GM19467 (cell line): ENCODE data around the gene PBLD.
"Not testable (repeated sequence)": the region's sequence is repeated elsewhere in the genome, so short reads cannot be mapped to it uniquely, and the experiment has no call there.

Experiments
- ATAC-seq: cut with Tn5 transposase; IDR thresholded peaks from one replicate; pipeline ENCODE4 v1.9.1; 2021; ENCODE audit warnings: mild to moderate bottlenecking, moderate library complexity; ENCODE audit not compliant: unreplicated experiment

The PBLD gene

DNA sequence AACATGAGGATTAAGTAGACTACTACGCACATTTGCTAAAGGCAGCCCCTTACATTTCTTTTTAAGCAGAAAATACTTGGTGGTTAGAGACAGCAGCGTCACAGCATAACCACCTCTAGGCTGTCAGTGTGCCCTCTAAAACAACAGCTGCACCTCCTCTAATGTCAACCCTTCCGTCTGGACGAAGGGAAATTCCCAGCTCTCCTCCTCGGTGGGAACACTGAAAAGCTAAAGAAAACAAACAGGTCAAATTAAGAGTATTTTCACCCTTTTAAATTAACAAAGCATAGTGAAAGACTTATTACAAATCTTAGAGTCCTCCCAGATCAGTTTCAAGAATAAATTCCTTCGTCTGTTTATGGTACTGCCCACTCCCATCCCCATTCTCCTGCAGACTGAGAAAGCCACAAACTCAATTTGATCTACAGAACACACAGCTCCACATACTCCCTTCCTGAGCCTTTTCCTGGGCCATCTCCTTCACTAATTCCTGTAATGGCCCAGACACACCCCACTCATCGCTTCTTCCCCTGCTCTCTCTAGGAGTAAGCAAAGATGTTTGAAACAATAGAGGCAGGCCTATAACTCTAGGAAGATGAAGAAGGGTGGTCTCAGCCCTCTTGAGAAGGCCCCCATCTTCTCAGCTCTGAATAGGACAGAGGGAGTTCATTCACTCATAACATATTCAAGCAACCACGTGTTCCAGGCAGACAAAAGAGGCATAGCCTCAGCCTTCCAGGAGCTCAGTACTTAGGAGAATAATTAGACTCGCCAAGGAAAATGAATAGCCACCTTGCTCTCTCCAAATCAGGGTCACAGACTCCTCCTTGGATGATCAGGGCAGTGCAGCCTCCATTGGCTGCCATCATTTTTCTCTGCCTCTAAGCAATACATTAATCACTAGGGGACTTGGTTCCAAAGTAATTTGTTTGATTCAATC is 48.4 kb downstream of the PBLD start:
- no peak for ATAC-seq

DNA sequence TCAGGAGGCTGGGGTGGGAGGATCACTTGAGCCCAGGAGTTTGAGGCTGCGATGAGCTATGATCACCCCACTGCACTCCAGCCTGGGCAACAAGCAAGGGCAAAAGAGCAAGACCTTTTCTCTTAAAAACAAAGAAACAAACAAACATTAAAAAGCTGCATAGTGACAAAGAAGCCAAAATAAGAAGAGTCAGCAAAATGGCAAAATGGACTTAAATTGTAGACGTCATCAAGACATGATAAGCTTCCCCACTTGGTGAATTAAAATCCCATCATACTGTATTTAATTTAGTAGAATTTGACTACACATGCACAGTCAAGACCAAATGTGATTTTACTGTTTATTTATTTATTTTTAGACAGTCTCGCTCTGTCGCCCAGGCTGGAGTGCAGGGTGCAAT is 52.0 kb downstream of the PBLD start:
- ATAC-seq, result no peak

DNA sequence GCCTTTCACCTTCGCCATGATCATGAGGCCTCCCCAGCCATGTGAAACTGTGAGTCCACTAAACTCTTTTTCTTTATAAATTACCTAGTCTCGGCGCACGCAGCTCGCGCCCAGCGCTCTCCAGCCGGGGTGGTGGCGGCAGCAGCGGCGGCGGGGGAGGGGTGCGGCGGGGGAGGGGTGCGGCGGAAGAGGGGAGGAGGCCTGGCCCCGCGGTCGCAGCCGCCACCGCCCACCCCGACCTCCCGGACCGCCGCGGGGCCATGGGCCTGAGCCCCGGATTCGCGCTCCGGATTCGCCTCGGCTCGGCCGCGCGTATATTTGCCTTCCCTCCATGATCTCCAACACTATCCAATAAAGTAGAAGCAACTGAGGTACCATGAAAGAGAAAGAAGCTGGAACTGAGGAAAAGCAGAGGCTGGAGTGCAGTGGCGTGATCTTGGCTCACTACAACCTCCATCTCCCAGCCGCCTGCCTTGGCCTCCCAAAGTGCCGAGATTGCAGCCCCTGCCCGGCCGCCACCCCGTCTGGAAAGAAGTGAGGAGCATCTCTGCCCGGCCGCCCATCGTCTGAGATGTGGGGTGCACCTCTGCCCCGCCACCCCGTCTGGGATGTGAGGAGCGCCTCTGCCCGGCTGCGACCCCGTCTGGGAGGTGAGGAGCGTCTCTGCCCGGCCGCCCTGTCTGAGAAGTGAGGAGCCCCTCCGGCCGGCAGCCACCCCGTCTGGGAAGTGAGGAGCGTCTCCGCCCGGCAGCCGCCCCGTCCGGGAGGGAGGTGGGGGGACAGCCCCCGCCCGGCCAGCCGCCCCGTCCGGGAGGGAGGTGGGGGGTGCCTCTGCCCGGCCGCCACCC is 53.6 kb downstream of the PBLD start:
- not testable (repeated sequence) for ATAC-seq

DNA sequence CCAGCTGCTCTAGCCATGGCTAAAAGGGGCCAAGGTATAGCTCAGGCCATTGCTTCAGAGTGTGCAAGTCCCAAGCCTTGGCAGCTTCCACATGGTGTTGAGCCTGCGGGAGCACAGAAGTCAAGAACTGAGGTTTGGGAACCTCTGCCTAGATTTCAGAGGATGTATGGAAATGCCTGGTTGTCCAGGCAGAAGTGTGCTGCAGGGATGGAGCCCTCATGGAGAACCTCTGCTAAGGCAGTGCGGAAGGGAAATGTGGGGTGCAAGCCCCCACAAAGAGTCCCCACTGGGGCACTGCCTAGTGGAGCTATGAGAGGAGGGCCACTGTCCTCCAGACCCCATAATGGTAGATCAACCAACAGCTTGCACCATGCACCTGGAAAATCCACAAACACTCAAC is 54.9 kb downstream of the PBLD start:
- not testable (repeated sequence) for ATAC-seq

GRCh38 chr10:68276224-68276623 is 56.5 kb downstream of the PBLD start:
- ATAC-seq, result no peak

DNA sequence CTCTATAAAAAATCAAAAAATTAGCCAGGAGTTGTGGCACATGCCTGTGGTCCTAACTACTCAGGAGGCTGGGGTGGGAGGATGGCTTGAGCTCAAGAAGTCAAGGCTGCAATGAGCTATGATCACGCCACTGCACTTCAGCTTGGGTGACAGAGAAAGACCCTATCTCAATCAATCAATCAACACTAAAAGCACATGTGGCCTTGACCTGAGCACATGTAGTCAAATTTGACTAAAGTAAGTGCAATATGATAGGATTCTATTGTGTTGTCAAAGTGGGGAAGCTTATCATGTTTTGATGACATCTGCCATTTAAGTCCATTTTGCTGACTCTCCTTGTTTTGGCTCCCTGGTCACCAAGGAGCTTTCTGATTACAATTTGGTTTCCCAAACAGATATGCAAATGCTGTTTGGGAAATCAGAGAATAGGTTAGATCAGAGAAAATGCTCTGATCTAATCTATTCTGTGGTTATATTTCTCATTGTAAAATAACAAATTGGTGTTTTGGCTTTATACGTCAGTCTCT is 57.1 kb downstream of the PBLD start:
- no peak for ATAC-seq

DNA sequence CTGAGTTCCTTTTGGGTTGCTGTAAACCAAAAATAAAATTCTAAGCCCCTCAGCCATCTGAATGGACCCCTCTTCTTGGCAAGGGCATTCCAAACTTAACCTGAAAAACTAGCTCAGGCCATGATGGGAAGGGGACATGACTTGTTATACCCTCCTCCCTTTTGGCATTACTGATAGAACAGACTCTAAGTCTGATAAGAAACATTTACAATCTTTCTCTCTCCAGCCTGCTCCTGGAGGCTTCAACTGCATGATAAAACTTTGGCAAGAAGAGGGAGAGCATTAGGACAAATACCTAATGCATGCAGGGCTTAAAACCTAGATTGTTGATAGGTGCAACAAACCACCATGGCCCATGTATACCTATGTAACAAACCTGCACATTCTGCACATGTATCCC is 59.9 kb downstream of the PBLD start:
- no peak for ATAC-seq

DNA sequence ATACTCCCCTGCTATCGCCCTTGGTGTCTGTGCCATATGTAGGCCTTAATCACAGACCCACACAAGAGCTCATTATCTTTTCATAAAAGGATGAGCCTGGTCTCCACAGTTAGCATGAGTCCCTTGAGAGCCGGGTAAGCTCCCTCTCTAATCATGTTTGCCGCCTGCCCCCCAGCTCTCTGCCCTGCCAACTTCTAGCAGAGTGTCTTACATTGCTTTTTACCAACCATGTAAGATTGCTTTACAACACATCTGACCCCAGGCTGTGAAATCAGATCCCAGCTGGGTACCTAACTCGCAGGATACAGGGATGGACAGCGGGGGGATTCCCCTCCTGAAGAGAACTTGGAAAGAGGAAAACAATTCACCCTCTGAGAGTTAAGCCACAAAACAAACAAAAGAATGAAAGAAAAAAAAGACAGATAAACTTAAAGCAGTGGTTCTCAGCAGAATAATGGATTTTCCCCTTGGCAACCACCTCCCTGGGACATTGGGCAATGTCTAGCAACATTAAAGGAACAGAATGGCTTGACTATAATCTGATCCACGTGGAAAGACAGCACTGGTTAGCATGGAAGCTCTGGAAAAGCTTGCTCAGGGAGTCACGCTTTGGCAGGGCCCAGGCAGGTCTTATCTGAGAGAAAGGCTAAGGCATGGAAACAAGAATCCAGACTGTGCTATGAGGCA is 61.4 kb downstream of the PBLD start:
- no peak for ATAC-seq

DNA sequence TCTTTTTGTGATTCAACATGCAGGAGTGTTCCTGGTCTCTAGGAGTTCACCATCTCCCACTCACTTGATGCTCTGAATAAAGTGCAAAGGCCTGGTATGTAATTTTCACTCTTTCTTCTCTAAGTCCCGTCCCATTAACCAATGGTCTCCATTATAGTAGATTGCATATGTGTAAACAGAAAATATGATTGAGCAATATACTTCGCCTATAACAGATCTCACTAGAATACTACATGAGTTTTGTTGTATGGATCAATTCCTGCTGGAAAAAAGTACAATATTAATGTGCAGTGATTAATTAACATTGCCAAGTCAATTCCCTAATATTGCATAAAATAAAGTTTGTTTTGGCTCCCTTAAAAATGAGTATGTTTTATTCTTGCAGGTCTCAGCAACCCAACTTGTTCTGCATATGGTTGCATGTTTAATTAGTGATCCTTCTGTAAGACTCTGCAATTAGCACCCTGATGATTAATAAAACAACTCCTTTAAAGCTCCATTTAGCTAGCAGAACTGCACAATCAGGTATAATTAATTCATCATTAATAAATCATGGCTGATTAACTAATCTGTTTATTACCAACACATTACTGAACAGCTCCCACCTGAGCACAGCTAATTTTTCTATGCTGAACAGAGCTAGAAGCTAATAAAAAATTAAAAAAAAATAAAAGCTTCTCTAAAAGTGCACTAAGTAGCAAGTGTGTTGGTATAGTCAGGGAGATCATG is 63.0 kb downstream of the PBLD start:
- no peak for ATAC-seq

- ATAC-seq, result no peak
Measured at GRCh38 chr10:68261132-68261856, 71.4 kb downstream of the PBLD start.

GRCh38 chr10:68253346-68253745 is 79.4 kb downstream of the PBLD start:
- ATAC-seq, result no peak

GRCh38 chr10:68251625-68252495 is 80.9 kb downstream of the PBLD start:
- no peak for ATAC-seq

DNA sequence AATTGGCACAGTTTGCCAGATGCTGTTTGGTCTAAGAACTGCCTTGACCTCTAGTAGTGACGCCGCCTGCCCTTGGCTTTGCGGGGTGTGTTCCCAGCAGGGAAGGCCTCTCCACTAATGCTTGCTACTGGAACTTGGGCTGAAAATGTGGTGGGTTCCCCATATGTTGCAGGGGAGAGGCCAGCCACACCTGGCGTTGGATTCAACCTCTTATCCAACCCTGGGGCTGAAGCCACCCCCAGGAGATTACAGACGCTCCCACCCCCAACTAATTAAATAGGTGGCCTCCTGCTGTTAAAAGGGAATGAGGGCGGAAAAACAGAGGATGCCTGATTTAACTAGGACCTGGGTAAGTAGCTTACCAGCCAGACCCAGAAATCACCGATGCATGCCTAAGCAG is 81.6 kb downstream of the PBLD start:
- ATAC-seq, result no peak

- ATAC-seq, result no peak
Measured at GRCh38 chr10:68249297-68249696, 83.4 kb downstream of the PBLD start.

DNA sequence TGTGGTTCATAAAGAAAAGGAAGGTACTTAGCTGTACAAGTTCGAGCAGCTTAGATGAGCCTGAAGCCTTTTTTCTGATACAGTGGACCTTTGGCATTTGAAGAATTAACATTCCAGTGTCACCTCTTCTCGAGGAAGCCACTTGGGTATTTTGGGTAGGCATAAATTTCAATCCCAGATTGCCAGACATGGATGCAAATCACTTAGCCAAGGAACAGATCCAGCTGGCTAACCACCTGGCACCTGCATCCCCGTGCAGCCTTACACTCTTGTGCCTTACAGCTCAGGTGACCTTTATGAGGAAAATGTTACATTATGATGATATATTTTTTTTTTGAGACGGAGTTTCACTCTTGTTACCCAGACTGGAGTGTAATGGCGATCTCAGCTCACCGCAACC is 84.8 kb downstream of the PBLD start:
- no peak for ATAC-seq

GRCh38 chr10:68246397-68246796 is 86.3 kb downstream of the PBLD start:
- ATAC-seq, result not testable (repeated sequence)

DNA sequence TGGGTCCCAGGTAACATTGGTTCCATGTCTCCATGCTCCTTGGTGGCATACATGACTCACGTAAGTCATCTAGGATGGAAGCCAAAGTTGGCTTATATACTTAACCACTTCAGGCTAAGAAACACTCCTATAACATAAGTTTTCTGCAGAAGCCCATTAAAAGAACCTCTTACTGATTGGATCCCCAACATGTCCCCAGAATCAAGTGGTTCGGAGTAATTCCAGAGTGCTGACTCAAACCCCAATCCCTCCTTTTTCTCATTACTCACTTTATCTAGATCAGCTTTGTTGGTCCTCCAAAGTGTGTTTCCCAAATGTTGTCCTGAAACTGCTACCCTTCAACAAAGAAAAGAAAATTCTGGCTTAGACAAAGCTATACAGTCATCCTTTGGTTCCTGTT is 90.7 kb downstream of the PBLD start:
- ATAC-seq, result no peak

- ATAC-seq, result no peak
Measured at GRCh38 chr10:68239596-68240150, 93.1 kb downstream of the PBLD start.
